Peyer's patch (tissue), 4 donors: ENCODE results near the gene NPR1. TPM values are rescaled to one million over a fixed set of nuclear protein-coding genes. Genes with fewer than 3 reads are reported as not detected.
A peak's percentile ranks its signal among the peaks of the same experiment; 100 is the strongest.

Source experiments
- DNase-seq, 3 donors: peaks; one replicate each; pipeline ENCODE4 v3.0.0-alpha.2; 2017 to 2019
- H3K27ac ChIP-seq, 4 donors: fragments of 200-600 bp; sonication (generic); one replicate each; pipeline ENCODE4 v1.5.1; 2016 to 2019
- H3K27me3 ChIP-seq, 2 donors: fragments of 200-600 bp; sonication (generic); one replicate each; pipeline ENCODE4 v1.5.1; 2019
- H3K36me3 ChIP-seq, 3 donors: fragments of 200-600 bp; sonication (generic); one replicate each; pipeline ENCODE4 v1.5.1; 2016 to 2019
- H3K4me1 ChIP-seq, 4 donors: fragments of 200-600 bp; sonication (generic); one replicate each; pipeline ENCODE4 v1.5.1; 2016 to 2019
- H3K4me3 ChIP-seq, 4 donors: fragments of 200-600 bp; sonication (generic); 1 replicate in 3 of 4; 2 replicates in 1 of 4; pipeline ENCODE4 v1.5.1; 2016 to 2019; ENCODE audit warnings: mild to moderate bottlenecking in 1 of 4
- H3K9me3 ChIP-seq, 4 donors: fragments of 200-600 bp; sonication (generic); one replicate each; pipeline ENCODE4 v1.5.1; 2016 to 2019; ENCODE audit warnings: mild to moderate bottlenecking in 1 of 4
- CTCF ChIP-seq, 6 experiments: fragments of 450-650 bp in 4 of 6; fragments of 200-600 bp in 2 of 6; sonication (generic) in 1 of 6; IDR thresholded peaks; one replicate each; pipeline ENCODE4 v1.5.1; 2017 to 2019; ENCODE audit warnings: antibody characterized with exemption in 6 of 6, mild to moderate bottlenecking in 3 of 6, moderate library complexity in 1 of 6
- POLR2A ChIP-seq, 2 donors: fragments of 450-650 bp; IDR thresholded peaks; one replicate each; pipeline ENCODE4 v1.5.1; 2017; ENCODE audit warnings: antibody characterized with exemption in 2 of 2, mild to moderate bottlenecking in 2 of 2, moderate library complexity in 2 of 2
- total RNA-seq, 4 donors: library from RNA; depleted of rRNA; stranded (reverse); fragments of >200 nt; gene quantifications; one replicate each; pipeline ENCODE4 v1.1.0, GENCODE V29; 2016

Gene NPR1
- total RNA-seq, 4 donors from 2014 or later, result 5.0 to 17.3 (median 10.9) TPM

- H3K4me3 ChIP-seq, result peak overlapping the region; percentile 24 to 60 (median 47)
- peaks cover 3 to 25% (median 19%) of the 10 kb centered on the region in 4 donors for H3K4me1 ChIP-seq
- H3K27me3 ChIP-seq, result peaks cover 0 to 22% of the 10 kb centered on the region in 2 donors
- H3K9me3 ChIP-seq, result no peaks in the 10 kb centered on the region
- peak overlapping the region in 2 of 4 donors; percentile 39 to 49 for H3K27ac ChIP-seq
- peak in 2 of 3 donors; percentile 41 to 70 for DNase-seq
- TF ChIP-seq POLR2A (IDR thresholded peaks at IDR 0.05) (no peak), CTCF (IDR thresholded peaks at IDR 0.05) (peak; percentile 52 to 85 (median 70))
- no peaks in the 10 kb centered on the region for H3K36me3 ChIP-seq
These were observed 570 bp upstream of the NPR1 start for GRCh38 chr1:153677718-153678518.

DNA sequence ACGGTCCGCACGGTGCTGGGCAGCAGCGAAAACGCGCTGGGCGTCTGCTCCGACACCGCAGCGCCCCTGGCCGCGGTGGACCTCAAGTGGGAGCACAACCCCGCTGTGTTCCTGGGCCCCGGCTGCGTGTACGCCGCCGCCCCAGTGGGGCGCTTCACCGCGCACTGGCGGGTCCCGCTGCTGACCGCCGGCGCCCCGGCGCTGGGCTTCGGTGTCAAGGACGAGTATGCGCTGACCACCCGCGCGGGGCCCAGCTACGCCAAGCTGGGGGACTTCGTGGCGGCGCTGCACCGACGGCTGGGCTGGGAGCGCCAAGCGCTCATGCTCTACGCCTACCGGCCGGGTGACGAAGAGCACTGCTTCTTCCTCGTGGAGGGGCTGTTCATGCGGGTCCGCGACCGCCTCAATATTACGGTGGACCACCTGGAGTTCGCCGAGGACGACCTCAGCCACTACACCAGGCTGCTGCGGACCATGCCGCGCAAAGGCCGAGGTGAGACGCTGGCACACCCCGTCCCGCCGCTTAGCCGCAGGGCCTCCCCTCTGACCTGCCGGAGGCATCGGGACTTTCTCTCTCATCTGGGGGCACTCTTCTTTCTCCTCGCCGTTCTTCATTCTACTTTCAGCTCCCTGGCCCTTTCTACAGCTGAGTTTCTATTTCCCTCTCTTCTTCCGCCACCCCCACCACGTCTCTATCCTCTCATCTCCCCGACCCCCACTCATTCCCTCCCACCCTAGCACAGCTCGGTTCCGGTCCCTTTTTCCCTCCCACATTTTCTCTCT lies 1.0 kb downstream of the NPR1 start:
- Histone ChIP-seq H3K36me3 (no peaks in the 10 kb centered on the region), H3K4me1 (peaks cover 3 to 25% (median 19%) of the 10 kb centered on the region in 4 donors), H3K27ac (peak overlapping the region in 3 of 4 donors; percentile 20 to 49 (median 39)), H3K27me3 (peaks cover 0 to 22% of the 10 kb centered on the region in 2 donors), H3K9me3 (no peaks in the 10 kb centered on the region), H3K4me3 (peak overlapping the region; percentile 24 to 60 (median 47))
- no peak for DNase-seq
- TF ChIP-seq POLR2A (IDR thresholded peaks at IDR 0.05) (no peak), CTCF (IDR thresholded peaks at IDR 0.05) (no peak)

- DNase-seq, result no peak
- Histone ChIP-seq H3K27me3 (peaks cover 0 to 22% of the 10 kb centered on the region in 2 donors), H3K4me3 (peak overlapping the region in 1 of 4 donors; percentile 60), H3K4me1 (peaks cover 3 to 25% (median 19%) of the 10 kb centered on the region in 4 donors), H3K36me3 (no peaks in the 10 kb centered on the region), H3K9me3 (no peaks in the 10 kb centered on the region), H3K27ac (no peak overlapping the region)
- TF ChIP-seq POLR2A (IDR thresholded peaks at IDR 0.05) (no peak), CTCF (IDR thresholded peaks at IDR 0.05) (no peak)
These were observed 1.6 kb downstream of the NPR1 start for GRCh38 chr1:153680120-153680403.

GRCh38 chr1:153682730-153683129 lies 4.2 kb downstream of the NPR1 start:
- Histone ChIP-seq H3K9me3 (no peaks in the 10 kb centered on the region), H3K4me1 (peaks cover 3 to 22% (median 17%) of the 10 kb centered on the region in 4 donors), H3K27me3 (peaks cover 0 to 22% of the 10 kb centered on the region in 2 donors), H3K36me3 (no peaks in the 10 kb centered on the region), H3K27ac (no peak overlapping the region), H3K4me3 (no peak overlapping the region)
- DNase-seq, result no peak
- no peak for TF ChIP-seq POLR2A (IDR thresholded peaks at IDR 0.05)
- TF ChIP-seq CTCF (IDR thresholded peaks at IDR 0.05), result no peak

DNA sequence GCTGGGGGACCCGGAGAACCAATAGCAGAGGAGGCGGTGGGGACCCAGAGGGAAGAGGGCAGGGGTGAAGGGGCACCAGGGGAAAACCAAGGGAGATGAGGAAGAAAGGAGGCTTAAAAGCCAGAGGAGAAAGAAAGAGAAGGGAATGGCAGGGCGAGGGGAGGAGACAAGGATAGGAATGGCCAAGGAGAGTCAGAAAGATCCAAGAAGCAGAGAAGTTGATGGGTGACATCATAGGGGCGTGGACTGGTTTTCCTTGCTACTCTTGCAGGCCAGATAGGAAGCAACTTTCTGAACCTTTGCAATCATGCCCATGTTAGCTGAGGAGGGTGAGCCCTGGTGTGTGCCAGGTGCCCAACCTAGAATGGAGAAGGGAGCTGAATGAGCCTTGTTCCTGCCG lies 5.4 kb downstream of the NPR1 start:
- Histone ChIP-seq H3K36me3 (no peaks in the 10 kb centered on the region), H3K27ac (no peak overlapping the region), H3K9me3 (no peaks in the 10 kb centered on the region), H3K4me3 (no peak overlapping the region), H3K4me1 (peaks cover 3 to 11% (median 6%) of the 10 kb centered on the region in 4 donors), H3K27me3 (peaks cover 0 to 11% of the 10 kb centered on the region in 2 donors)
- TF ChIP-seq POLR2A (IDR thresholded peaks at IDR 0.05) (no peak), CTCF (IDR thresholded peaks at IDR 0.05) (no peak)
- no peak for DNase-seq
